ENCODE data around the gene CEP78. TPM values are rescaled to one million over a fixed set of nuclear protein-coding genes. Genes with fewer than 3 reads are reported as not detected.
A peak's percentile ranks its signal among the peaks of the same experiment; 100 is the strongest.

Gene CEP78
- total RNA-seq, 2 donors from 2014 or later = 52.8 to 71.6 TPM

DNA sequence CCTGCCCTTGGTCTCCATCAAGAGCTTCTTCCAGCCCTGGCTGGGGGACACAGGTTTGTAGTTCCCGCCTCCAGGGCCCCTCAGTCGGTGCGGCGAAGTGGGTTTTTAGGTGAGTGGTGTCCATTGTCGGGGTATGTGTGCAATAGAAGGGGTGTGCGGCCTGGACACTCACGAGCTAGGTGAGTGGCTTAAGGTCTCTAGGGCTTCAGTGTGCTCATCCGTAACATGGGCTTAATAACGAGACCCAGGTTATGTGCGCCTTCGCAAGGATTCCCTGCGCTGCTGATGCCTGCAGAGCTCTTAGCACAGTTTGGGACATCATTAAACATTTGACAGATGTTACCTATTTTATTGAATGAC, 656 bp downstream of the CEP78 start:
- Histone ChIP-seq H3K36me3 (ENCODE audit: control insufficient read depth, insufficient read depth, low read length) (peaks cover 17% of the 10 kb centered on the region), H3K4me1 (ENCODE audit: control insufficient read depth, insufficient read depth, low read length) (peaks cover 3% of the 10 kb centered on the region), H3K27ac (ENCODE audit: low read depth, low read length) (no peak overlapping the region), H3K27me3 (ENCODE audit: control insufficient read depth, insufficient read depth, low read length, poor library complexity, severe bottlenecking) (no peaks in the 10 kb centered on the region), H3K4me3 (ENCODE audit: low read length) (peak overlapping the region; percentile 89), H3K9ac (ENCODE audit: extremely low read depth, low read length, poor library complexity, severe bottlenecking) (peak overlapping the region; percentile 81), H3K9me3 (ENCODE audit: control insufficient read depth, low read length) (no peaks in the 10 kb centered on the region)
- DNase-seq = no peak
- Mint-ChIP-seq H3K27ac (peak overlapping the region; percentile 90), H3K27me3 (ENCODE audit: insufficient read depth) (no peaks in the 10 kb centered on the region), H3K36me3 (ENCODE audit: low read depth) (peaks cover 18% of the 10 kb centered on the region), H3K9me3 (no peaks in the 10 kb centered on the region), H3K4me3 (peak overlapping the region; percentile 92), H3K4me1 (peaks cover 12% of the 10 kb centered on the region)
- TF ChIP-seq, protein P1, sequence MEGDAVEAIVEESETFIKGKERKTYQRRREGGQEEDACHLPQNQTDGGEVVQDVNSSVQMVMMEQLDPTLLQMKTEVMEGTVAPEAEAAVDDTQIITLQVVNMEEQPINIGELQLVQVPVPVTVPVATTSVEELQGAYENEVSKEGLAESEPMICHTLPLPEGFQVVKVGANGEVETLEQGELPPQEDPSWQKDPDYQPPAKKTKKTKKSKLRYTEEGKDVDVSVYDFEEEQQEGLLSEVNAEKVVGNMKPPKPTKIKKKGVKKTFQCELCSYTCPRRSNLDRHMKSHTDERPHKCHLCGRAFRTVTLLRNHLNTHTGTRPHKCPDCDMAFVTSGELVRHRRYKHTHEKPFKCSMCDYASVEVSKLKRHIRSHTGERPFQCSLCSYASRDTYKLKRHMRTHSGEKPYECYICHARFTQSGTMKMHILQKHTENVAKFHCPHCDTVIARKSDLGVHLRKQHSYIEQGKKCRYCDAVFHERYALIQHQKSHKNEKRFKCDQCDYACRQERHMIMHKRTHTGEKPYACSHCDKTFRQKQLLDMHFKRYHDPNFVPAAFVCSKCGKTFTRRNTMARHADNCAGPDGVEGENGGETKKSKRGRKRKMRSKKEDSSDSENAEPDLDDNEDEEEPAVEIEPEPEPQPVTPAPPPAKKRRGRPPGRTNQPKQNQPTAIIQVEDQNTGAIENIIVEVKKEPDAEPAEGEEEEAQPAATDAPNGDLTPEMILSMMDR (conservative IDR thresholded peaks at IDR 0.05) = no peak
- 4 to 5% methylated on average over 8 to 12 of the region's 12 CpGs for WGBS, 2 experiments (ENCODE audit: insufficient coverage in 1 of 2, insufficient read length in 1 of 2)

- TF ChIP-seq, protein P1 (conservative IDR thresholded peaks at IDR 0.05) = no peak
- Mint-ChIP-seq H3K27ac (no peak overlapping the region), H3K4me3 (no peak overlapping the region), H3K4me1 (peaks cover 12% of the 10 kb centered on the region), H3K9me3 (no peaks in the 10 kb centered on the region), H3K27me3 (ENCODE audit: insufficient read depth) (no peaks in the 10 kb centered on the region), H3K36me3 (ENCODE audit: low read depth) (peaks cover 28% of the 10 kb centered on the region)
- 92 to 95% methylated on average over 9 to 13 of the region's 13 CpGs for WGBS, 2 experiments (ENCODE audit: insufficient coverage in 1 of 2, insufficient read length in 1 of 2)
- no peak overlapping the region for H3K9ac ChIP-seq (ENCODE audit: extremely low read depth, low read length, poor library complexity, severe bottlenecking)
- no peak overlapping the region for H3K4me3 ChIP-seq (ENCODE audit: low read length)
- DNase-seq = no peak
- peaks cover 32% of the 10 kb centered on the region for H3K36me3 ChIP-seq (ENCODE audit: control insufficient read depth, insufficient read depth, low read length)
- H3K4me1 ChIP-seq (ENCODE audit: control insufficient read depth, insufficient read depth, low read length) = peaks cover 3% of the 10 kb centered on the region
- no peaks in the 10 kb centered on the region for H3K9me3 ChIP-seq (ENCODE audit: control insufficient read depth, low read length)
- no peaks in the 10 kb centered on the region for H3K27me3 ChIP-seq (ENCODE audit: control insufficient read depth, insufficient read depth, low read length, poor library complexity, severe bottlenecking)
- no peak overlapping the region for H3K27ac ChIP-seq (ENCODE audit: low read depth, low read length)
These were observed 2.5 kb downstream of the CEP78 start for GRCh38 chr9:78238046-78239038.

DNA sequence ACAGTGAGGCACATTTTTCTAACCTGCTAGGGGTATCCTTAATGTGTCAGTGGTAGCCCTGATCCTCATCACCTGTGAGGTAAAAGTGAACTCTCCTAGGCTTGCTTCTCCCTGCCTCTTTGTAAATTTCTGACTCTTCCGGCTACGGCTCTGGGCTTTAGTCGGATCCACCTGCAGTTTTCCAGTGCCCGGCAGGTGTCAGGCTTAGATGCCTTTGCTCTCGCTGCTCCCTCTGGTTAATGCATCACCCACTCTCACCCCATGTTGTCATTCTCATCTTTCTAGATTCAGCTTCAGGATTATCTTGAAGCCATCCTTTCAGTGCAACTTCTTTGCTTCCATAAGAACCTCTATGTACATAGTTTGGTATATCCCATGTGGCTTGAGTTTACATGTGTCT, 3.6 kb downstream of the CEP78 start:
- Histone ChIP-seq H3K4me1 (ENCODE audit: control insufficient read depth, insufficient read depth, low read length) (peaks cover 3% of the 10 kb centered on the region), H3K9me3 (ENCODE audit: control insufficient read depth, low read length) (no peaks in the 10 kb centered on the region), H3K36me3 (ENCODE audit: control insufficient read depth, insufficient read depth, low read length) (peaks cover 42% of the 10 kb centered on the region), H3K9ac (ENCODE audit: extremely low read depth, low read length, poor library complexity, severe bottlenecking) (no peak overlapping the region), H3K27me3 (ENCODE audit: control insufficient read depth, insufficient read depth, low read length, poor library complexity, severe bottlenecking) (no peaks in the 10 kb centered on the region), H3K4me3 (ENCODE audit: low read length) (no peak overlapping the region), H3K27ac (ENCODE audit: low read depth, low read length) (no peak overlapping the region)
- no peak overlapping the region for H3K4me3 Mint-ChIP-seq
- no peaks in the 10 kb centered on the region for H3K27me3 Mint-ChIP-seq (ENCODE audit: insufficient read depth)
- no peak for DNase-seq
- H3K27ac Mint-ChIP-seq = no peak overlapping the region
- H3K9me3 Mint-ChIP-seq = no peaks in the 10 kb centered on the region
- H3K4me1 Mint-ChIP-seq = peaks cover 12% of the 10 kb centered on the region
- WGBS, 2 experiments (ENCODE audit: insufficient coverage in 1 of 2, insufficient read length in 1 of 2) = 79 to 80% methylated on average over 4 to 5 of the region's 5 CpGs
- peaks cover 37% of the 10 kb centered on the region for H3K36me3 Mint-ChIP-seq (ENCODE audit: low read depth)
- TF ChIP-seq, protein P1 (conservative IDR thresholded peaks at IDR 0.05) = peak; percentile 54
